ENCODE measurements around the gene NIPBL. TPM values are rescaled to one million over a fixed set of nuclear protein-coding genes. Genes with fewer than 3 reads are reported as not detected.
"Not testable (repeated sequence)": the region's sequence is repeated elsewhere in the genome, so short reads cannot be mapped to it uniquely, and the experiment has no call there.

The NIPBL gene
- total RNA-seq, 2 experiments from 2014 or later: 39.8 to 42.1 TPM

GRCh38 chr5:37047947-37048346, 171.4 kb downstream of the NIPBL start:
- H3K9me3 Mint-ChIP-seq: no peaks in the 10 kb centered on the region
- no peaks in the 10 kb centered on the region for H3K27me3 Mint-ChIP-seq
- no peak overlapping the region for H3K4me3 Mint-ChIP-seq
- H3K27ac Mint-ChIP-seq: no peak overlapping the region
- DNase-seq: no peak
- no peaks in the 10 kb centered on the region for H3K4me1 Mint-ChIP-seq
- peaks cover 9% of the 10 kb centered on the region for H3K36me3 Mint-ChIP-seq

GRCh38 chr5:37054391-37054790, 177.8 kb downstream of the NIPBL start:
- H3K36me3 Mint-ChIP-seq: peaks cover 11% of the 10 kb centered on the region
- no peak overlapping the region for H3K27ac Mint-ChIP-seq
- H3K27me3 Mint-ChIP-seq: no peaks in the 10 kb centered on the region
- no peak for DNase-seq
- no peak overlapping the region for H3K4me3 Mint-ChIP-seq
- H3K4me1 Mint-ChIP-seq: no peaks in the 10 kb centered on the region
- no peaks in the 10 kb centered on the region for H3K9me3 Mint-ChIP-seq

DNA sequence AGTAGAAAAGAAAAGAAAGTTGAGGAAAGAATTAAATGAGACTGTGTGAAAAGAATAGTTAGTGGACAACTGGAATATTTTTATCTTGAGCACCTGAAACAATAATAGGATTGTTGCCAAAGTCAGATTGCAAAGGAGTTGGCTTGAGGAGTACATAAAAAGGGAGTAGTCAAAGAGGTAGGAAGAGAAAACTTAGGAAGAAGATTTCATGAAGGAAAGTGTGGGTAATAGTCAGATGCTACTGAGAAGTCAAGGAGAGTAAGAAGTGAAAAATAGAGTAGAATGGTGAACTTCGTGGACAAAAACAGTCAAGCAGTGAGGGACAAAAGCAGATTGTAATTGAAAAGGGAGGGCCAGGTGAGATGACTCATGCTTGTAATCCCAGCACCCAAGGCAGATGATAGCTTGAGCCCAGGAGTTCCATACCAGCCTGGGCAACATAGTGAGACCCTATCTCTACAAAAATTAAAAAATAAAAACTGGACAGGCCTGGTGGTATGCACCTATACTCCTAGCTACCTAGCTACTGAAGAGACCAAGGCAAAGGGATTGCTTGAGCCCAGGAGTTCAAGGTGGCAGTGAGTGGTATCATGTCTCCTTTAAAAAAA, 178.9 kb downstream of the NIPBL start:
- Mint-ChIP-seq H3K27ac (peak overlapping the region; percentile 30), H3K4me1 (no peaks in the 10 kb centered on the region), H3K27me3 (no peaks in the 10 kb centered on the region), H3K4me3 (no peak overlapping the region), H3K9me3 (no peaks in the 10 kb centered on the region), H3K36me3 (peaks cover 9% of the 10 kb centered on the region)
- no peak for DNase-seq

DNA sequence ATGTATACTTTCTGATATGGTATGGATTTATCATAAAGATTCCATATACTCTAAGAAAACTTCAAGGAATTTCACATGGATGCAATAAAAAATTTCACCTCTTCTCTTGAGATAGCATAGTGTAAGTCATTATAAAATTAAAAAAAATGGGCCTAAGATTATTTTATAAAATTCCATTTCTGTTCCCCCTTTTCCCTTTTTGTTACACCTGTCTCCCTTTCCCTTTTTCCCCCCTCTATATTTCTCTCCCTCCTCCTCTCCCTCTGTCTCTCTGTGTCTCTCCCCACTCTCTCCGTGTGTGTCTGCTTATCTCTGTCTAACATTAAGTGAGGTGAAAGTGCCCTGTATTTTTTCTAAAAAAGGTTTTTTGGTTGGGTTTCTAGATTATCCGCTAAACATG, 180.2 kb downstream of the NIPBL start:
- DNase-seq: no peak
- Mint-ChIP-seq H3K27me3 (no peaks in the 10 kb centered on the region), H3K4me1 (no peaks in the 10 kb centered on the region), H3K36me3 (peaks cover 7% of the 10 kb centered on the region), H3K27ac (no peak overlapping the region), H3K4me3 (no peak overlapping the region), H3K9me3 (no peaks in the 10 kb centered on the region)

- Mint-ChIP-seq H3K27me3 (no peaks in the 10 kb centered on the region), H3K4me3 (no peak overlapping the region), H3K27ac (no peak overlapping the region), H3K36me3 (peaks cover 7% of the 10 kb centered on the region), H3K9me3 (no peaks in the 10 kb centered on the region), H3K4me1 (no peaks in the 10 kb centered on the region)
- DNase-seq: no peak
Measured at GRCh38 chr5:37060030-37060429, 183.5 kb downstream of the NIPBL start.

- no peaks in the 10 kb centered on the region for H3K9me3 Mint-ChIP-seq
- no peaks in the 10 kb centered on the region for H3K4me1 Mint-ChIP-seq
- peaks cover 4% of the 10 kb centered on the region for H3K36me3 Mint-ChIP-seq
- DNase-seq: no peak
- no peaks in the 10 kb centered on the region for H3K27me3 Mint-ChIP-seq
- H3K4me3 Mint-ChIP-seq: no peak overlapping the region
- H3K27ac Mint-ChIP-seq: no peak overlapping the region
Measured at GRCh38 chr5:37063739-37064138, 187.2 kb downstream of the NIPBL start.

DNA sequence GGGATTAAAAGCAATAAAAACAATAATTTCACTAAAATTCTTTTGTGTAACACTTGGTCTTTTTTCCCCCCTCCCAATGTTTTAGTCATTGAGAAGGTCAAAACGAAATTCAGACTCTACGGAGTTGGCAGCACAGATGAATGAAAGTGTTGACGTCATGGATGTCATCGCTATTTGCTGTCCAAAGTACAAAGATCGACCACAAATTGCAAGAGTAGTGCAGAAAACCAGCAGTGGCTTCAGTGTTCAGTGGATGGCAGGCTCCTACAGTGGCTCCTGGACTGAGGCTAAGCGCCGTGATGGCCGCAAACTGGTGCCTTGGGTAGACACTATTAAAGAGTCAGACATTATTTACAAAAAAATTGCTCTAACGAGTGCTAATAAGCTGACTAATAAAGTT, 187.9 kb downstream of the NIPBL start:
- Mint-ChIP-seq H3K27me3 (no peaks in the 10 kb centered on the region), H3K27ac (no peak overlapping the region), H3K36me3 (peaks cover 1% of the 10 kb centered on the region), H3K9me3 (no peaks in the 10 kb centered on the region), H3K4me3 (no peak overlapping the region), H3K4me1 (no peaks in the 10 kb centered on the region)
- DNase-seq: no peak

DNA sequence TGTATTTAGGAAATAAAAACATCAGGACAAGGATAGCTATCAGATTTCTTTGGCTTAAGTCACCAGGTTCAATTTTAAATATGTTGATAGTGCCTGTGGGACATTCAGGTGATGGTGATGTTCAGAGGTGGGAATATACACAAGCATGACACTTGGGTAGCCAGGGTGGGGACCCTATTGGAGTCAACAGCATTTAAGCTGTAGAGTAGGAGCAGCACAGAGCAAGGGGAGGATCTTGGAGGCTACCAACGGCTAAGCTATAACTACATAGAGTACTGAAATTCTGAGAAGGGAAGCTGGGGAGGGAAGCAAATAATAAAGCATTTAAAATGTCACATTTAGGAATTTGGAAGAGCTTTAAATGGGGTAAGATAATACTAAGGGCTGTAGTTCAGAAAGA, 194.9 kb downstream of the NIPBL start:
- no peaks in the 10 kb centered on the region for H3K27me3 Mint-ChIP-seq
- H3K9me3 Mint-ChIP-seq: no peaks in the 10 kb centered on the region
- H3K4me1 Mint-ChIP-seq: no peaks in the 10 kb centered on the region
- no peak overlapping the region for H3K27ac Mint-ChIP-seq
- no peak for DNase-seq
- no peaks in the 10 kb centered on the region for H3K36me3 Mint-ChIP-seq
- H3K4me3 Mint-ChIP-seq: no peak overlapping the region

DNA sequence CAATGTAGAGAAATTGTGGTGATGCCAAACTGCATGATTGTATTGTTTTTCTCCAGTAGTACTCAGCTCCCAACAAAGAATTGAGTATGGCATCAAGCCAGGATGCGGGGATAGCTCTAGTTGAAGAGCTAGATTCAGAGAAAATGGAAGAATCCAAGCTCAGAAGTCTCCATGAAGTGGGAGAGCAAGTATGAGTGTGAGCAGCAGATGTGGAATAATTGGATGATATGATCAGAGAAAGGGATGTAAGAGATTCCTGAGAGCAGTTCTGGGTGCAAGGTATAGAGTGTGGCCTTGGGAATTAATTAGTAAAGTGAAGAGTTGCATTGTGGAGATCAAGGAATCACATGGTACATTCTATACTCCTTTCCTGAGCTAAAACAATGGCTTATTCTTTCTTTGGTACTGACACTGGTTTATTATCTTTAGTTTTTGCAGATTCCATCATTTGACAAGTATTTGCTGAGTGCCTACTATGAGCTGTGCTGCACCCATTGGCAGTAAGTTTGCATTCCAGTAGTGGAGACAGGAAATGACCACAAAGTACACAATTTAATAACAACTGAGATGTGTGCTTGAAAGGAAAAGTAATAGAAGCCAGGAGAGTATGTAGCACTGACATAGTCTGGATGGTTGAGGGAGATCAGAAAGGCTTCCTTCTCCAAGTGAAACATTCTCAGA, 195.5 kb downstream of the NIPBL start:
- Mint-ChIP-seq H3K27me3 (no peaks in the 10 kb centered on the region), H3K27ac (no peak overlapping the region), H3K9me3 (no peaks in the 10 kb centered on the region), H3K4me1 (no peaks in the 10 kb centered on the region), H3K4me3 (no peak overlapping the region), H3K36me3 (no peaks in the 10 kb centered on the region)
- DNase-seq: no peak

DNA sequence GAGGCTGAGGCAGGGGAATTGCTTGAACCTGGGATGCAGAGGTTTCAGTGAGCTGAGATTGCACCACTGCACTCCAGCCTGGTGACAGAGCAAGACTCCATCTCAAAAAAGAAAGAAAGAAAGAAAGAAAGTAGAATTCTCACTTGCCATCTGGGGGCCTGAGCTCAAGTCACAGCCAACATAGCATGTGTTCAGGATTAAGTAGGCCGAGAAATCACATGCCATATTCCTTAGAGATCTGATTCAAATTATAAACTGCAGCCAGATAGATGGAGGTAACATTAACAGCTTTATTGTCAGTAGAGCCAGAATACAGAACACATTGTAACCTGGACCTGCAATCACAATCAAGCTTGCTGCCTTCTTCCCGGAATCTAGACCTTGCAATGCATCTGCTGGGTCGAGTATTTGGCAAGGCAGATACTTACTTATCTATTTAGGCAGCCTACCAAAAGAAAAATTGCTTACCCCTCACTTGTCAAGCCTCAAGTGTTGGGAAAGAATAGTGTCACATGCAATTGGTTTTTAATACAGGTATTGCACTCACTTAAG, 198.9 kb downstream of the NIPBL start:
- DNase-seq: no peak
- Mint-ChIP-seq H3K27ac (no peak overlapping the region), H3K27me3 (no peaks in the 10 kb centered on the region), H3K4me1 (no peaks in the 10 kb centered on the region), H3K36me3 (peaks cover 19% of the 10 kb centered on the region), H3K4me3 (no peak overlapping the region), H3K9me3 (peaks cover 3% of the 10 kb centered on the region)

DNA sequence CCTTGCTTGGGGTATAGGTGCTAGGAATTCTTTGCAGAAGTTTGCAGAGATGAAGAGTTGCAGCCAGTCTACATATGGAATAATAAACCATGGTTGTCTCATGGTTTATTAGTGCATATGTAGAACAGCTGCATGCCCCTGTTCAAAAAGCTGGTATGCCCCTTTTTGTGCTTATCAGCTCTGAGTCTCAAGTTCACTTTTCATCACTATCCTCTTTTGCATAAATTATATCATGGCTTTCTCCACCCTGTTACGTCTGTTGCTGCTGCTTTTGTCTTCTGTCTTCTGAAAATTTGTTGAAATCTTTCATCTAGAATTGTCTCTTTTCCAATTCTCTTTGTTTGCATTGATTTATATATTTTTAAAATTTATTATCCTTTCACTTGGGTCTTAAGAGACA, 200.6 kb downstream of the NIPBL start:
- DNase-seq: no peak
- Mint-ChIP-seq H3K27ac (no peak overlapping the region), H3K4me1 (no peaks in the 10 kb centered on the region), H3K9me3 (peaks cover 3% of the 10 kb centered on the region), H3K27me3 (no peaks in the 10 kb centered on the region), H3K4me3 (no peak overlapping the region), H3K36me3 (peaks cover 19% of the 10 kb centered on the region)

- Mint-ChIP-seq H3K4me1 (no peaks in the 10 kb centered on the region), H3K27me3 (no peaks in the 10 kb centered on the region), H3K4me3 (no peak overlapping the region), H3K36me3 (peaks cover 36% of the 10 kb centered on the region), H3K27ac (no peak overlapping the region), H3K9me3 (peaks cover 3% of the 10 kb centered on the region)
- DNase-seq: no peak
Measured at GRCh38 chr5:37080697-37081096, 204.1 kb downstream of the NIPBL start.

DNA sequence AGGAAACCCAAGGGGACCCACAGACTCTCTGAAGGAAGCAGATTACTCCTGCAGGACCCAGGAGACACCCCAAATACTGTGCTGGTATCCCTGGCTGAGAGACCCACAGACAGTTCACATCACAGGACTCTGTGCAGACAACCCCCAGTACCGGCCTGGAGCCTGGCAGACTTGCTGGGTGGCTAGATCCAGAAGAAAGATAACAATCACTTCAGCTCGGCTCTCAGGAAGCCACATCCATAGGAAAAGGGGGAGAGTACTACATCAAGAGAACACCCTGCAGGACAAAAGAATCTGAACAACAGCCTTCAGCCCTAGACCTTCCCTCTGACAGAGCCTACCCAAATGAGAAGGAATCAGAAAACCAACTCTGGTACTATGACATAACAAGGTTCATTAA, 206.4 kb downstream of the NIPBL start:
- peaks cover 33% of the 10 kb centered on the region for H3K36me3 Mint-ChIP-seq
- H3K9me3 Mint-ChIP-seq, H3K27me3 Mint-ChIP-seq, H3K4me1 Mint-ChIP-seq, H3K27ac Mint-ChIP-seq, H3K4me3 Mint-ChIP-seq, DNase-seq: not testable (repeated sequence)

GRCh38 chr5:37086026-37086425, 209.5 kb downstream of the NIPBL start:
- not testable (repeated sequence) for H3K4me3 Mint-ChIP-seq, H3K4me1 Mint-ChIP-seq, H3K9me3 Mint-ChIP-seq, DNase-seq, H3K27ac Mint-ChIP-seq, H3K27me3 Mint-ChIP-seq
- peaks cover 17% of the 10 kb centered on the region for H3K36me3 Mint-ChIP-seq

GRCh38 chr5:37086466-37087173, 210.1 kb downstream of the NIPBL start:
- DNase-seq: no peak
- Mint-ChIP-seq H3K27me3 (no peaks in the 10 kb centered on the region), H3K36me3 (peaks cover 17% of the 10 kb centered on the region), H3K9me3 (no peaks in the 10 kb centered on the region), H3K4me1 (no peaks in the 10 kb centered on the region), H3K27ac (no peak overlapping the region), H3K4me3 (no peak overlapping the region)
